DMS153 treated with DMSO at 0.1 percent for 48 hours (cell line): ENCODE measurements around the gene ANKRD44.

Experiments used
- DNase-seq: peaks from one replicate; lab custom pipeline; 2025; ENCODE audit not compliant: unreplicated experiment; lab: John Stamatoyannopoulos, UW

ANKRD44 gene

DNA sequence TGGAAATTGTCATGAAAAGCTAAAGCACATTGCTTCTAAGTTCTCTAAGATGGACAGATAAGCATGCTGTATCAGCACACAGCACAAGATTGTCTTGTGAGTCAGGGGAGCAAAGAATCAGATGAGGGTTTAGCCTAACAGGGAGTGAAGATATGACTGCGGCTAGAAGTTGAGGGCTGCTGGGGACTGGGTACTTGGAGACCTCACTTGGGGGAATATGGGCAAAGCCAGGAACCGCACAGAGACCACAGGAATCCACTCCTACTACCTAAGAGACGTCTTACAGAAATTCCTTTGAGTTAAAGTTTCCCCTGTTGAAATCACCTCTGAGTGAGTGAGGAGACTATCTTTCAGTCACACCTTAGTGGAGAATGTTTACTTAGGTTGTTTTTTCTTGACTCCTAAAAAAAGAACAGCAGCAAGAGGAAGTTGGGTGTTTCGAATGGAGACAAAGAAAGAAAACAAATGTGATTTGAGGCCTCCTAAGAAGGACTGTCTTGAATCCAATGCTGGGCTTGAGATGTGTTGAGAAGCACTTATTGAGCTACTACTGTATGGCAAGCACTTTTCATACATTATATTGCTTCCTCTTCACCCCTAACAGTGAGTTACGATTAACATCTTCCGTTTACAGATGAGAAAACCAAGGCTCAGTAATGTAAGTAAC is 100.7 kb downstream of the ANKRD44 start:
- DNase-seq: no peak

DNA sequence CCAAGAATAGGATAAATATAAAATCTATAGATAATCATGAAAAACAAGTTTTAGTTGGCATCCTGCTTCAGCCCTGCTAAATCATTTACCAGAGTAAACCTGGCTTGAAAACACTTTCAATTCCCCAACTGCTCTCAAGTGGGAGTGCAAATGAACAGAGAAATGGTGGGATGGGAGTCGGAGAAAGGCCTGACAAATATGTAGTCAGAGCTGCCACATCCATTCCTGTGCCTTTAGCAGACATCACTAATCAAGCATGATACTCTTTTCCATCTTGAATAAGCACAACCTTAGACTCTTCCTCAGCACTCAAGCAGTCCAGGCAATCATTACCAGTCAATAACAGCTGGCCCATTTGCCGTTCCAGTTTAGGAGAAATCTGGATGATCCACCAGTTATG is 101.3 kb downstream of the ANKRD44 start:
- DNase-seq: no peak

GRCh38 chr2:197208841-197209240 is 101.7 kb downstream of the ANKRD44 start:
- DNase-seq: no peak

GRCh38 chr2:197208024-197208423 is 102.6 kb downstream of the ANKRD44 start:
- no peak for DNase-seq

DNA sequence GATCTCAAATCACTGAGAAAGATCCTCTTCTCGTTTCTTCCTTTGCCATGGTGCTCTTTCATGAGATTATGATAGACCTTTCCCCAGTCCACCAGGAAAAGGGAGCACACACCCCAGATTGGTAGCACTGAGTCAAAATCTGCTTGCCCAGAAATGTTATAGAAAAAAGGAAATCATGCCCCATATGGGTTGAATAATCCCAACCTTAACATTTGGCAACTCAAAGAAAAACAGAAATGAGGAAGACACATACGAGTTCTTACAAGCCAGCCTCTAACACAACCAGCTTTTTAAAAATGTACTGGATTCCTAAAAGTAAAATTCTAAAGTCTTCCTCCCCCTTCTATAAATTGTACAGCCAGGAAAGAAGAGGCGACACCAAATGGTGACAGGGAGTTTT is 103.0 kb downstream of the ANKRD44 start:
- no peak for DNase-seq

GRCh38 chr2:197207106-197207505 is 103.5 kb downstream of the ANKRD44 start:
- DNase-seq: no peak

DNA sequence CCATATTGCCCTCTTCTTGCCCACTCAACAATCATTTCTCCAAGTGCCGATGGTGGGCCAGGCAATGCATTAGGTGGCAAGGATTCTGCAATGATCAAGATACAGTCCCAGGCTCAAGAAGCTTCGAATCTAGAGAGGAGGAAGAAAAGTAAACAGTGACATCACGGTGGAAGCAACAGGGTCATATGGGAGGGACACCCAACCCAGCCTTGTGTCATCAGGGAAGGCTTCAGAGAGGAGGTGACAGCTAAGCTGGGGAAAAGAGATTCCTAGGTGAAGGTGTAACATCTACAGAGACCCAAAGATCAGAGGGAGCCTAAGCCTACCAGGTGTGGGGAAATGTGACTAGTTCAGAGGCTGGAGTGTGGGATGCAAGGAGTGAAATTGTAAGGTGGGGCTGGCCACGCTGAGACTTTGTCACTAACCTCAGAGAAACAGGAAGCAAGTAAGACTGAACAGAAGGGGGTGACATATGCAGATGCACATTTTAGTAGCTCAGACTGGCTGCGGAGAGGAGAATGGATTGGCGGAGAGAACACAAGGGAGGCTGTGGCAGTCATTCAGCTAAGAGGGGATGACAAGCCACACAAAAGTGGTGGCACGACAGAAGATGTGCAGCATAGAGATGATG is 104.9 kb downstream of the ANKRD44 start:
- no peak for DNase-seq

- no peak for DNase-seq
Observed at GRCh38 chr2:197204519-197205250, 105.9 kb downstream of the ANKRD44 start.

DNA sequence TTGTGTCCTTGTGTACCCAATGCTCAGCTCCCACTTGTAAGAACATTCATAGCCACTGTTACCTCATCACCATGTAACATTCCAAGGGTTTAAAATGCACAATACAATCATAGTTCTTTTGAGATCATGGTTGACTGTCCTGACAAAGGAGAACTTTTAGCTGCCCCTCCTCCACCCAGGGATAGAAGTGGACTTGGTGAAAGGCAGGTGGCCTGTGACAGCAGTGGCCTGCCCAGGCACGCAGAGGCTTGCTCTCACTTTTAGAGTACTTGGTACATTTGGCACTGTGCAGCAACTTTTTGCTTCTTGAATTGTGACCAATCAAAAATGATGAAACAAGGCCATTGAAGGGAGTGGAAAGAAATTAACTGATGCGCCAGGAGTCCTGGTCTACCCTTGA is 108.7 kb downstream of the ANKRD44 start:
- DNase-seq: no peak

GRCh38 chr2:197200762-197201058 is 109.9 kb downstream of the ANKRD44 start:
- no peak for DNase-seq

- DNase-seq: no peak
Observed at GRCh38 chr2:197200051-197200761, 110.4 kb downstream of the ANKRD44 start.

GRCh38 chr2:197198890-197199289 is 111.7 kb downstream of the ANKRD44 start:
- no peak for DNase-seq

GRCh38 chr2:197197895-197198311 is 112.7 kb downstream of the ANKRD44 start:
- no peak for DNase-seq

DNA sequence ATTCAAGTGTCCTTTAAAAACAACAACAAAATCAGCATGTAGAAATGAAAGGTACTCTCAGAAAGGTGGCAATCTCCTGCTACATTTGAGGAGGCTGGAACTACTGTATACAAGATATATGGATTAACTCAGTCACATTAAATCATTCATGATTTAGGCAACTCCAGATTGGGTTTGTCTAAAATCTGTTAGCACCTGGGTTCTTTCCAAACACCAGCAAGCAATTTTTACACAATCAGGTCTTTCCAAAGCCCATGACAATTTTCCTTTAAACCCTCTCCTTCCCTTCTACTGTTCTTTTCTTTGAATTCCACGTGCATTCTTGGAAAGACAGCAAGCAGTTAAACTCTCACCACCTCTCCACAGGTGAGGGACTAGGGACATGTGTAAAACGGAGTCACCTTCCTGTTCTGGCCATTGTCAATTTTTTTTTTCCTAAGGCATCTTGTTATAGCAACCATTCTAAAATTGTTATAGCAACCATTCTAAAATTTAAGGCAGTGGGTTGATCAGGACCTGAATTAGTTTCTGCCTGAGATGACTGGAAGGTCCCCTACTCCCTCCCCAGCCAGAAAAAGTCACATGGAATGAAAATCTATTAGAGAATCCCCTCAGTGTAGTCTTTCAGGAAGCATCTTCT is 113.9 kb downstream of the ANKRD44 start:
- DNase-seq: no peak

GRCh38 chr2:197195518-197195917 is 115.1 kb downstream of the ANKRD44 start:
- DNase-seq: no peak

DNA sequence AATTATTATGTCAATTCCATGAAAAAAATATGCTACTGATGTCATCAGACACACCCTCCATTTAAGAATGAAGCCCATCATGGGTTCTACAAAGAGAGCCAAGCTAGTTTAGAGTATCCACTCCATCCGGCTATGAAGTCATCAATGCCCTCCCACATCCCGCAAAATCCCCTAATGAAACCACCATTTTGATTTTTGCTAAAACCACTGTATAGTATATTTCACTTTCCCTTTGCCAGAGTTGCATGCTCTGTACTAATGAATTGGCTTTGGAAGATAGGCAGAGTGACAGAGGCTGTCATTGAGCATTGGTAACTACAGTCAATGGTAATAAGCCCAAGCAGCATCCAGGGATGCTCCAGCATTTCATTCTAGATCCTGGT is 118.6 kb downstream of the ANKRD44 start:
- DNase-seq: no peak

DNA sequence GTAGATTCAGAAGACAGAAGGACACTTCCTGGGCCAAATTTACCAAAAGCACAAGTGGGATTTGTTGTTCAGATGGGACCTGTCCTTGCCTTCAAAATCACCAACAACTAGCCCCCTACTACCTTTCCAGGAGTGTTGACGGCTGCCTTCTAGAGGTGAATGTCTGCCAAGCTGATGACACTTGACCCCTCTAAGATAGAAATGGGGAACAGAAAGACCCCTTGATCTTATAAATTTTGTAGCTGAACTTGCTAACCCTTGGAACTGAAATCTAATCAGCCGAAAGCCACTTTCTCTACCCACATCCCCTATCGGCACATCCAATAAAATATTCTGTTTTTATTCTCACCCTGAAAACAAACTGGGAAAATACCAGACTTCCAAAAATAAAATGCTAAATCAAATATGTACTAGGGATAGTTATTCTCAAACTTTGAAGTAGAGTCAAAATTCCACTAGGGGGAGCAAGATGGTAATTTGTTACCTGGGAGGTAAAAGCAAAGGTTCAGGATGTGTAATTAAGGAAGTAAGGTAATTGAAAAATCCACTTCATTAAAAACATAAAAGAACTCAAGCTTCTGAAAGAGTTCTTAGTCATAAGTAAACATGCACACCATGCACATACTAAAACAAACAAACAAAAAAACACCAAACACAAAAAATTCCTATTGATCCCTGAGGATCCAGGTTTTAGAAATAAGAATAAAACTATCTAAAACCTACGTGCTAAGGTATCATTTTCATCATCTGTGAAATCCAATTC is 119.2 kb downstream of the ANKRD44 start:
- DNase-seq: peak; percentile 43

DNA sequence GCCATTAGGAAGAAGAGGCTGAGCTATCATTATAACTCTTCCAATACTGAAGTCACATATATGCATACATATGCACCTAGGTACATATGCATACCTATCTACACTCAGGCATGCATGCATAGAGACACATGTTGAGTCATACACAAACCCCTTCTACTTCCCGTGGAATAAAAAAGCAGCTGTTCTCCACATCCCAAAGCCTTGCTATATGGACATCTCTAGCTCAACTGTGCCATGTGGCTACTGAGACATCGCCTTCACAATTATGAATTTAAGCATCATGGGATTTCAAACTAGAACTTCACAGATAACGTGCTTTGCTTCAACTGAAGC is 120.5 kb downstream of the ANKRD44 start:
- DNase-seq: no peak

GRCh38 chr2:197189426-197190099 is 121.0 kb downstream of the ANKRD44 start:
- no peak for DNase-seq

DNA sequence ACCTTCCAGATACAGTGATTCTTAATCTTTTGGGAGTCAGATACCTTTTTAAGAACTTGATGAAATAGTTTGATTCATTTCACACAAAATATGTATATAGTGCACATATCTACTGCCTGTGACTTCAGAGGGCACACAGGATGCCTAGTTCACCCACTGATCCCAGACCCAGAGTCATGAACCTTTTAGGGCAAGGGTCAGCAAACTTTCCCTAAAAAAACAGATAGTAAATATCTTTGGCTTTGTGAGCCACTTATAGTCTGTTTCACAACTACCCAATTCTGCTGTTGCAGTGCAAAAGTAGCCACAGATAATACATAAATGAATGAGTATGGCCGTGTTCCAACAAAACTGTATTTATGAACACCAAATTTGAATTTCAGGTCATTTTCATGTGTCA is 124.9 kb downstream of the ANKRD44 start:
- DNase-seq: no peak
